Osteoblast (primary cell): ENCODE results near the gene PIP5KL1. TPM values are rescaled to one million over a fixed set of nuclear protein-coding genes. Genes with fewer than 3 reads are reported as not detected.

Experiments used
- DNase-seq: peaks from one replicate; pipeline ENCODE4 v3.0.0; 2011; ENCODE audit warnings: low spot score, mixed read lengths; ENCODE audit not compliant: insufficient read length; ENCODE audit errors: missing footprints
- H2AFZ ChIP-seq: 2 replicates; pipeline ENCODE4 v1.6.0; 2011; ENCODE audit warnings: mild to moderate bottlenecking, low read length
- H3K27ac ChIP-seq: 2 replicates; pipeline ENCODE4 v1.5.1; 2011; ENCODE audit warnings: mild to moderate bottlenecking, low read depth, low read length, moderate library complexity
- H3K27me3 ChIP-seq: 2 replicates; pipeline ENCODE4 v1.6.0; 2012; ENCODE audit warnings: mild to moderate bottlenecking, control low read depth, inconsistent platforms, low read length, moderate library complexity; ENCODE audit not compliant: insufficient read depth
- H3K36me3 ChIP-seq: 2 replicates; pipeline ENCODE4 v1.5.1; 2011; ENCODE audit warnings: mild to moderate bottlenecking, low read length, control low read depth, moderate library complexity; ENCODE audit not compliant: insufficient read depth
- H3K4me1 ChIP-seq: 2 replicates; pipeline ENCODE4 v1.5.1; 2011; ENCODE audit warnings: mild to moderate bottlenecking, low read length, control low read depth, moderate library complexity; ENCODE audit not compliant: insufficient read depth
- H3K4me2 ChIP-seq: 2 replicates; pipeline ENCODE4 v1.6.0; 2011; ENCODE audit warnings: mild to moderate bottlenecking, low read length; ENCODE audit not compliant: insufficient read depth
- H3K4me3 ChIP-seq: fragments of 200-600 bp; sonication (generic); 3 replicates; pipeline ENCODE4 v1.5.1; 2012; ENCODE audit warnings: mild to moderate bottlenecking, low read length, inconsistent platforms; ENCODE audit not compliant: insufficient read depth
- H3K79me2 ChIP-seq: 2 replicates; pipeline ENCODE4 v1.6.0; 2012; ENCODE audit warnings: mild to moderate bottlenecking, low read length, control low read depth, inconsistent platforms; ENCODE audit not compliant: insufficient read depth
- H3K9me3 ChIP-seq: 2 replicates; pipeline ENCODE4 v1.5.1; 2011; ENCODE audit warnings: low read depth, low read length, control low read depth
- H4K20me1 ChIP-seq: 2 replicates; pipeline ENCODE4 v1.6.0; 2012; ENCODE audit warnings: mild to moderate bottlenecking, low read length, control low read depth; ENCODE audit not compliant: insufficient read depth
- CTCF ChIP-seq: IDR thresholded peaks from 2 replicates; pipeline ENCODE4 v1.5.1; 2011; ENCODE audit warnings: mild to moderate bottlenecking, low read depth, low read length, moderate library complexity; ENCODE audit errors: extremely low read depth
- total RNA-seq: library from RNA; depleted of rRNA; stranded (reverse); fragments of >200 nt; gene quantifications from 2 replicates; pipeline ENCODE4 v1.2.3, GENCODE V29; 2012

Gene PIP5KL1
- total RNA-seq, 1 donor: 2.2 TPM

- Histone ChIP-seq H3K9me3 (no peaks in the 10 kb centered on the region), H3K36me3 (no peaks in the 10 kb centered on the region), H3K27ac (no peak overlapping the region), H3K4me2 (no peak overlapping the region), H2AFZ (no peak overlapping the region), H3K4me1 (peaks cover 33% of the 10 kb centered on the region), H3K4me3 (no peak overlapping the region), H4K20me1 (peaks cover 3% of the 10 kb centered on the region), H3K79me2 (peaks cover 6% of the 10 kb centered on the region), H3K27me3 (no peaks in the 10 kb centered on the region)
- no peak for TF ChIP-seq CTCF
- no peak for DNase-seq
Measured at GRCh38 chr9:127928676-127929624, 1.6 kb downstream of the PIP5KL1 start.

GRCh38 chr9:127927988-127928675 is 2.4 kb downstream of the PIP5KL1 start:
- no peaks in the 10 kb centered on the region for H3K9me3 ChIP-seq
- no peak overlapping the region for H3K4me2 ChIP-seq
- H3K4me1 ChIP-seq: peaks cover 41% of the 10 kb centered on the region
- H3K27ac ChIP-seq: no peak overlapping the region
- no peak overlapping the region for H3K4me3 ChIP-seq
- peaks cover 3% of the 10 kb centered on the region for H4K20me1 ChIP-seq
- TF ChIP-seq CTCF: no peak
- no peaks in the 10 kb centered on the region for H3K27me3 ChIP-seq
- DNase-seq: no peak
- H2AFZ ChIP-seq: no peak overlapping the region
- H3K79me2 ChIP-seq: peaks cover 4% of the 10 kb centered on the region
- no peaks in the 10 kb centered on the region for H3K36me3 ChIP-seq

- no peak for DNase-seq
- Histone ChIP-seq H3K4me3 (peak overlapping the region; percentile 60), H3K4me1 (peaks cover 42% of the 10 kb centered on the region), H3K27me3 (no peaks in the 10 kb centered on the region), H4K20me1 (peaks cover 3% of the 10 kb centered on the region), H3K79me2 (no peaks in the 10 kb centered on the region), H3K36me3 (no peaks in the 10 kb centered on the region), H3K4me2 (peak overlapping the region; percentile 70), H3K27ac (no peak overlapping the region), H2AFZ (peak overlapping the region; percentile 51), H3K9me3 (no peaks in the 10 kb centered on the region)
- TF ChIP-seq CTCF: no peak
Measured at GRCh38 chr9:127927201-127927987, 3.2 kb downstream of the PIP5KL1 start.
